Measurements from ENCODE around the gene ARID5A. TPM values are rescaled to one million over a fixed set of nuclear protein-coding genes. Genes with fewer than 3 reads are reported as not detected.

ARID5A gene
- total RNA-seq, 1 experiment from 2014 or later, result 3.3 TPM

DNA sequence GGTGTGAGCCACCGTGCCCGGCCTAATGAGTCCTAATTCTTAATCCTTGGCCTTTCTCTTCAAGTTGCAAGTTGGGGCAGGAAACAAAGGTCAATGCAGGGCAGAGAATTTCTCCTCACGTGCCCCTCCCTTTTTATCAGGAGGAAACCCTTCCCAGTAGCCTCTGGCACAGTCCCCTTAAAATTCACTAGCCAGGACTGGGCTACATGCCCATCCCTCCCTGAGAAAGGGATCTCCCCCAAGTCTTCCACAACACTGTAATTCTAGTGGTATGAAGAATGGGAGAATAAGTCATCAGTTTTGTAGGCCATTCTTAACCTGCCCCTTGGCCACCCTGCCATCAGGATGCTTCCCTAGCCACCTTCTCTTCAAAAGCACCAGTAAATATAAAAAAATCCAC, 42.2 kb downstream of the ARID5A start:
- no peaks in the 10 kb centered on the region for H3K9me3 Mint-ChIP-seq (ENCODE audit: unreplicated experiment)
- H3K4me3 ChIP-seq (ENCODE audit: low read depth, low read length), result no peak overlapping the region
- no peaks in the 10 kb centered on the region for H3K27me3 Mint-ChIP-seq (ENCODE audit: insufficient read depth, unreplicated experiment)
- no peaks in the 10 kb centered on the region for H3K27me3 ChIP-seq (replicated peaks; ENCODE audit: control insufficient read depth, insufficient read depth, low read length)
- H3K4me3 Mint-ChIP-seq (ENCODE audit: unreplicated experiment), result no peak overlapping the region
- intact Hi-C loops (cut with micrococcal nuclease; ENCODE audit: unreplicated experiment), result no loop called here
- H3K36me3 ChIP-seq (ENCODE audit: control insufficient read depth, insufficient read depth, low read length), result no peaks in the 10 kb centered on the region
- H3K27ac Mint-ChIP-seq (ENCODE audit: unreplicated experiment), result no peak overlapping the region
- no TSS peak for BruUV-seq (replicated peaks)
- ChIA-PET CTCF (no interaction called here), POLR2A (no interaction called here)
- H3K36me3 Mint-ChIP-seq (ENCODE audit: insufficient read depth, unreplicated experiment), result no peaks in the 10 kb centered on the region
- 0 out of 2 replicates have a peak, but pooled peaks cover 5% of the 10 kb centered on the region for H3K4me1 ChIP-seq
- H3K4me1 Mint-ChIP-seq (ENCODE audit: low read depth, unreplicated experiment), result no peaks in the 10 kb centered on the region
- DNase-seq, result no peak
- no peaks in the 10 kb centered on the region for H3K9me3 ChIP-seq
- TF ChIP-seq CTCF (IDR thresholded peaks at IDR 0.05; ENCODE audit: insufficient read depth in 1 of 2, low read depth in 1 of 2, low read length in 1 of 2, severe bottlenecking in 1 of 2, unreplicated experiment in 1 of 2), result no peak

DNA sequence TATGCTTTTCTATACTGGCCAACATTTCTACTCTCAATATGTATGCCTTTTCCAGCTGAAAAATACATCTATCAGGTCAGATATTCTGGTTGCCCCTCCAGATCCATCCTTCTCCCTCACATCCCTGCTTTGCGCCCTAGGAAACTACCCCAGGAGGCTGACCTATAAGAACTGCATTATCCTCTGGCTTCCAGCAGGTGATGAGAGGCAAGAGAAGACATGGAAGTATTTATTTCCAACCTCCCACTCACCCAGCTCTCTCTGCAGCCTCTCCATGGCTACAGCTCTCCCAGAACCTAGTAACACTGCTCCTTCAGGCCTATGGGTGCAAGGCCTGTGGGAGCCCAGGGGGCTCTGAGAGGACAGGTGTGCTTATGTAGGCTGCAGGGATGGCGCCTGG, 42.9 kb downstream of the ARID5A start:
- CTCF ChIA-PET, result interaction anchor here (0.9 kb wide), 1 partner anchor 29 kb away, joined by 3 read pairs; no protein-coding TSS in a partner anchor
- DNase-seq, result no peak
- Histone ChIP-seq H3K4me3 (ENCODE audit: low read depth, low read length) (no peak overlapping the region), H3K4me1 (0 out of 2 replicates have a peak, but pooled peaks cover 5% of the 10 kb centered on the region), H3K27me3 (replicated peaks; ENCODE audit: control insufficient read depth, insufficient read depth, low read length) (no peaks in the 10 kb centered on the region), H3K9me3 (no peaks in the 10 kb centered on the region), H3K36me3 (ENCODE audit: control insufficient read depth, insufficient read depth, low read length) (no peaks in the 10 kb centered on the region)
- Mint-ChIP-seq H3K27ac (ENCODE audit: unreplicated experiment) (no peak overlapping the region), H3K4me3 (ENCODE audit: unreplicated experiment) (no peak overlapping the region), H3K4me1 (ENCODE audit: low read depth, unreplicated experiment) (no peaks in the 10 kb centered on the region), H3K36me3 (ENCODE audit: insufficient read depth, unreplicated experiment) (no peaks in the 10 kb centered on the region), H3K27me3 (ENCODE audit: insufficient read depth, unreplicated experiment) (no peaks in the 10 kb centered on the region), H3K9me3 (ENCODE audit: unreplicated experiment) (no peaks in the 10 kb centered on the region)
- intact Hi-C loops (cut with micrococcal nuclease; ENCODE audit: unreplicated experiment), result no loop called here
- peak in 1 of 2 experiments; percentile 3 for TF ChIP-seq CTCF (IDR thresholded peaks at IDR 0.05; ENCODE audit: insufficient read depth in 1 of 2, low read depth in 1 of 2, low read length in 1 of 2, severe bottlenecking in 1 of 2, unreplicated experiment in 1 of 2)
- POLR2A ChIA-PET, result no interaction called here
- no TSS peak for BruUV-seq (replicated peaks)

DNA sequence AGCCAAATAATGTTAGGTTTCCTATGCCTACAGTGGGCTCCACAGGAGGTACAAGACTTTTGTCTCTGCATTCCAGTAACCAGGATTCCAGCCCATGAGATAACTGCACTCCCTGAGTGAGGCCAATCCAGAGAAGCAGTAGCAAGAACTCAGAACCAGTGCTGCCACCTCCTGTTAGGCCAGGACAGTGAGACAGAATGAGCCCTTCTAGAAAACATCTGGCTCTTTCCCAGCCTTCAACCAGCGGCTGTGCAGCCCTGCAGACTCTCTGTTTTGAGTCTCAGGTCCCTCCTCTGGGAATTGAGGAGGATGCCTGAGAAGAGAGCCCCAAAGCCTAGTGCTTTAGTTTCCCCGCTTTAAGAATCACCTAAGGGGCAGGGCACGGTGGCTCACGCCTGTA, 44.2 kb downstream of the ARID5A start:
- H3K4me3 Mint-ChIP-seq (ENCODE audit: unreplicated experiment), result no peak overlapping the region
- no peak overlapping the region for H3K27ac Mint-ChIP-seq (ENCODE audit: unreplicated experiment)
- no peak overlapping the region for H3K4me3 ChIP-seq (ENCODE audit: low read depth, low read length)
- intact Hi-C loops (cut with micrococcal nuclease; ENCODE audit: unreplicated experiment), result loop anchor here (1.0 to 2.0 kb wide), 2 partner anchors 24 to 30 kb away; no protein-coding TSS in a partner anchor
- ChIA-PET POLR2A (no interaction called here), CTCF (no interaction called here)
- no peaks in the 10 kb centered on the region for H3K36me3 ChIP-seq (ENCODE audit: control insufficient read depth, insufficient read depth, low read length)
- H3K36me3 Mint-ChIP-seq (ENCODE audit: insufficient read depth, unreplicated experiment), result no peaks in the 10 kb centered on the region
- no peaks in the 10 kb centered on the region for H3K4me1 Mint-ChIP-seq (ENCODE audit: low read depth, unreplicated experiment)
- no TSS peak for BruUV-seq (replicated peaks)
- H3K27me3 ChIP-seq (replicated peaks; ENCODE audit: control insufficient read depth, insufficient read depth, low read length), result no peaks in the 10 kb centered on the region
- no peaks in the 10 kb centered on the region for H3K27me3 Mint-ChIP-seq (ENCODE audit: insufficient read depth, unreplicated experiment)
- no peaks in the 10 kb centered on the region for H3K9me3 Mint-ChIP-seq (ENCODE audit: unreplicated experiment)
- no peaks in the 10 kb centered on the region for H3K9me3 ChIP-seq
- peak; percentile 25 to 31 for TF ChIP-seq CTCF (IDR thresholded peaks at IDR 0.05; ENCODE audit: insufficient read depth in 1 of 2, low read depth in 1 of 2, low read length in 1 of 2, severe bottlenecking in 1 of 2, unreplicated experiment in 1 of 2)
- H3K4me1 ChIP-seq, result no peaks in the 10 kb centered on the region
- peak; percentile 56 to 60 for DNase-seq
